Pancreas (tissue), 10 donors: ENCODE data around the gene CDK7. TPM values are rescaled to one million over a fixed set of nuclear protein-coding genes. Genes with fewer than 3 reads are reported as not detected.

ENCODE experiments used
- ATAC-seq, 4 donors: fragments of 200-7000 bp; cut with Tn5 transposase; one replicate each; pipeline versions ENCODE4 v1.8.0 to v1.9.1; 2020; ENCODE audit warnings: mild to moderate bottlenecking in 4 of 4, moderate library complexity in 4 of 4
- DNase-seq, 6 donors: peaks; one replicate each; pipeline ENCODE4 v3.0.0-alpha.2; 2020
- FAIRE-seq: peaks from 2 replicates; lab custom pipeline; 2012; peaks lifted over from hg19 to GRCh38; lab: Jason Lieb, UNC
- H3K27ac ChIP-seq, 4 donors: fragments of 200-600 bp; sonication (generic); 1 replicate in 3 of 4; 2 replicates in 1 of 4; pipeline versions ENCODE4 v1.5.0 to v1.8.0; 2020
- H3K27me3 ChIP-seq, 4 donors: fragments of 200-600 bp; one replicate each; pipeline ENCODE4 v1.8.0; 2021
- H3K36me3 ChIP-seq, 3 donors: fragments of 200-600 bp; sonication (generic) in 1 of 3; one replicate each; pipeline versions ENCODE4 v1.5.0 to v1.8.0; 2020 to 2021
- H3K4me1 ChIP-seq, 3 donors: fragments of 200-600 bp; one replicate each; pipeline ENCODE4 v1.8.0; 2021
- H3K4me3 ChIP-seq, 4 donors: fragments of 200-600 bp; sonication (generic) in 2 of 4; one replicate each; pipeline versions ENCODE4 v1.5.0 to v1.8.0; 2020 to 2021
- H3K9me3 ChIP-seq, 4 donors: fragments of 200-600 bp; one replicate each; pipeline ENCODE4 v1.8.0; 2021
- CTCF ChIP-seq, 4 donors: fragments of 200-600 bp; sonication (generic) in 3 of 4; IDR thresholded peaks; one replicate each; pipeline versions ENCODE4 v1.5.0 to v1.8.0; 2021; ENCODE audit warnings: antibody characterized with exemption in 4 of 4
- WGBS, 2 donors: extraction: QIAGEN DNeasy Blood & Tissue Kit; methylation state at CpG; one replicate each; pipeline ENCODE4 v1.1.7; 2013; 5-methylcytosine and 5-hydroxymethylcytosine counted together
- intact Hi-C, 3 donors: fragments of 100-400 bp; cut with DNase I; formaldehyde crosslinking; loops; one replicate each; pipeline versions ENCODE4 v1.11.1 to v1.14.2; 2022
- polyA plus RNA-seq, 2 donors: library from polyadenylated mRNA; stranded (reverse); fragments of 200-250 nt; gene quantifications; one replicate each; pipeline ENCODE4 v1.2.3, GENCODE V29; 2013
- total RNA-seq, 6 donors: library from RNA; stranded (reverse); fragmentation: NEBNext Ultra II Directional in 4 of 6; extraction: Animal tissue kit (Norgen Biotek cat#: 25700) in 4 of 6; gene quantifications; one replicate each; pipeline versions ENCODE4 v1.2.1 to v1.2.4, GENCODE V29; 2021 to 2023
- donor health status: healthy with polysubstance abuse.
- donor health status: DM: no; HTN: no; CAD: no; lungs with moderate emphysema.
- donor health status: DM: no; HTN: no; CAD: no.
- donor health status: control.
- donor health status: control.
- donor health status: Bipolar disorder and iron deficiency.
- donor health status: DM: yes; HTN: yes; CAD: no.
- donor health status: DM: no; HTN: no; CAD: no.
- donor health status: DM: no; HTN: no; CAD: no.
- donor health status: DM: yes; HTN: yes; CAD: no.

CDK7 gene
- 10 to 100 TPM in 3 of 6 donors, 1 to 10 TPM in 3; 6.2 to 13.6 (median 10.2) TPM for total RNA-seq
- 10 to 100 TPM in 1 of 2 donors, 1 to 10 TPM in 1; 8.9 to 11.4 TPM for polyA plus RNA-seq

GRCh38 chr5:69234457-69235268 is at the start of gene CDK7:
Gene CDK7, plus strand, starts transcription at chr5:69234886. Its CDS starts 90 bp downstream, at chr5:69234976.
- Histone ChIP-seq H3K36me3 (no peaks in the 10 kb centered on the region), H3K27me3 (no peaks in the 10 kb centered on the region), H3K4me1 (peaks cover 0 to 16% (median 15%) of the 10 kb centered on the region in 3 donors), H3K4me3 (peak within 1 kb of the TSS; percentile 70 to 78 (median 75)), H3K27ac (peak within 1 kb of the TSS; percentile 65 to 83 (median 76)), H3K9me3 (no peaks in the 10 kb centered on the region)
- ATAC-seq (peak; percentile 99 to 100 (median 100)), FAIRE-seq (peak; percentile 68), DNase-seq (peak; percentile 89 to 95 (median 92))
- intact Hi-C loops = no loop called here
- no peak for TF ChIP-seq CTCF (IDR thresholded peaks at IDR 0.05)
- 0% methylated on average over 49 of the region's 49 CpGs for WGBS, 2 donors

GRCh38 chr5:69187342-69187741 is 47.3 kb upstream of the CDK7 start:
- H3K36me3 ChIP-seq = no peaks in the 10 kb centered on the region
- DNase-seq = no peak
- no peak for ATAC-seq
- H3K27me3 ChIP-seq = no peaks in the 10 kb centered on the region
- TF ChIP-seq CTCF (IDR thresholded peaks at IDR 0.05) = no peak
- no peak overlapping the region for H3K27ac ChIP-seq
- H3K9me3 ChIP-seq = no peaks in the 10 kb centered on the region
- H3K4me3 ChIP-seq = no peak overlapping the region
- peaks cover 0 to 5% (median 0%) of the 10 kb centered on the region in 3 donors for H3K4me1 ChIP-seq
- FAIRE-seq = no peak
- intact Hi-C loops = no loop called here
- WGBS, 2 donors = 86 to 95% methylated on average over 2 of the region's 2 CpGs

GRCh38 chr5:69188811-69189161 is 45.9 kb upstream of the CDK7 start:
- intact Hi-C loops = no loop called here
- Histone ChIP-seq H3K27ac (peak overlapping the region; percentile 69 to 77 (median 70)), H3K27me3 (no peaks in the 10 kb centered on the region), H3K4me3 (peak overlapping the region; percentile 54 to 92 (median 85)), H3K9me3 (no peaks in the 10 kb centered on the region), H3K36me3 (no peaks in the 10 kb centered on the region), H3K4me1 (peaks cover 0 to 5% (median 0%) of the 10 kb centered on the region in 3 donors)
- no peak for FAIRE-seq
- no peak for DNase-seq
- WGBS, 2 donors = 8 to 11% methylated on average over 8 of the region's 8 CpGs
- ATAC-seq = peak in 3 of 4 donors; percentile 10 to 39 (median 36)
- no peak for TF ChIP-seq CTCF (IDR thresholded peaks at IDR 0.05)

GRCh38 chr5:69189162-69190086 is 45.3 kb upstream of the CDK7 start, which contains the start of gene CENPH:
Gene CENPH, plus strand, starts transcription at chr5:69189583. Its CDS starts 52 bp downstream, at chr5:69189635.
- TF ChIP-seq CTCF (IDR thresholded peaks at IDR 0.05) = no peak
- FAIRE-seq = peak; percentile 47
- DNase-seq = peak; percentile 89 to 94 (median 90)
- no peaks in the 10 kb centered on the region for H3K9me3 ChIP-seq
- WGBS, 2 donors = 0% methylated on average over 50 to 55 of the region's 55 CpGs
- H3K4me1 ChIP-seq = peaks cover 0 to 5% (median 0%) of the 10 kb centered on the region in 3 donors
- no peaks in the 10 kb centered on the region for H3K27me3 ChIP-seq
- intact Hi-C loops = no loop called here
- ATAC-seq = peak; percentile 99 to 100 (median 100)
- H3K27ac ChIP-seq = peak within 1 kb of the TSS; percentile 69 to 77 (median 70)
- H3K36me3 ChIP-seq = no peaks in the 10 kb centered on the region
- H3K4me3 ChIP-seq = peak within 1 kb of the TSS; percentile 54 to 92 (median 85)
